Measurements from ENCODE around the gene RAB9B.

DNA sequence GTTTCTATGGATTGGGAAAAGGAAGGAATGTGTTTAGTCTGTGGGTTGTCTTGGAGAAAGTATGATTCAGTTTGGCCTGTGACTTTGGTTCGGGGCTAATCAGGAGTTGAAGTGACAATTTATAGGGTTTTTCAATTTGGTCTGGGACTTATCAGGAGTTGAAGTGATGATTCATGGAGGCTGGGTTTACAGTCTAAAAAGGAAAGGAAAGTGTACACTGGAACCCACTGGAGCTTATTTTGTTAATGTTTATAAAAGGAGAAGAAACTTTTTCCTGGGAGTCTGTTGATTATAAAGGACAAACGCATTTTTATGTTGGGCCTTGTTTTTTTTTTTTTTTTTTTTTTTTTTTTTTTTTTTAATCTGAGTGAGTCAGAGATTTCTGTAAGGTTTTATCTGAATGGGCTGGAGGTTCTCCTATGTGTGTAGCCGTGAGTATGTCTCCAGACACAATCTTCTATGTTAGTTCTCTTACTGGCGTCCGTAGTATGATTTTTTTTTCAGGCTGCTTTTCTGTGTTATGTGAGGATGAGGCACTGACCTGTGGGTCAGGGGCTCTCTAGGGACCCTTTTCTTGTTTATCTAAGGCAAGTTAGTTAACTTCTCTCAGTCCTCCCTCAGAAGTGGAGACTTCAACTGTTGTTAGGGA lies 33.0 kb upstream of the RAB9B start:
- TF ChIP-seq, protein P1, sequence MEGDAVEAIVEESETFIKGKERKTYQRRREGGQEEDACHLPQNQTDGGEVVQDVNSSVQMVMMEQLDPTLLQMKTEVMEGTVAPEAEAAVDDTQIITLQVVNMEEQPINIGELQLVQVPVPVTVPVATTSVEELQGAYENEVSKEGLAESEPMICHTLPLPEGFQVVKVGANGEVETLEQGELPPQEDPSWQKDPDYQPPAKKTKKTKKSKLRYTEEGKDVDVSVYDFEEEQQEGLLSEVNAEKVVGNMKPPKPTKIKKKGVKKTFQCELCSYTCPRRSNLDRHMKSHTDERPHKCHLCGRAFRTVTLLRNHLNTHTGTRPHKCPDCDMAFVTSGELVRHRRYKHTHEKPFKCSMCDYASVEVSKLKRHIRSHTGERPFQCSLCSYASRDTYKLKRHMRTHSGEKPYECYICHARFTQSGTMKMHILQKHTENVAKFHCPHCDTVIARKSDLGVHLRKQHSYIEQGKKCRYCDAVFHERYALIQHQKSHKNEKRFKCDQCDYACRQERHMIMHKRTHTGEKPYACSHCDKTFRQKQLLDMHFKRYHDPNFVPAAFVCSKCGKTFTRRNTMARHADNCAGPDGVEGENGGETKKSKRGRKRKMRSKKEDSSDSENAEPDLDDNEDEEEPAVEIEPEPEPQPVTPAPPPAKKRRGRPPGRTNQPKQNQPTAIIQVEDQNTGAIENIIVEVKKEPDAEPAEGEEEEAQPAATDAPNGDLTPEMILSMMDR (IDR thresholded peaks at IDR 0.05): no peak
- no peak for TF ChIP-seq ZFX (IDR thresholded peaks at IDR 0.05; ENCODE audit: borderline replicate concordance)
